ENCODE data around the gene PAK4. TPM values are rescaled to one million over a fixed set of nuclear protein-coding genes. Genes with fewer than 3 reads are reported as not detected.
A peak's percentile ranks its signal among the peaks of the same experiment; 100 is the strongest.

Gene PAK4
- total and polyA plus RNA-seq, 2 of the 8 experiments (the other 6 are each of a cell fraction or from before 2014, with no cell fraction given) = 50.7 to 64.4 TPM

GRCh38 chr19:39139305-39139874 lies 13.8 kb downstream of the PAK4 start (continued):
- TF ChIP-seq CHD7 (IDR thresholded peaks at IDR 0.05; ENCODE audit: insufficient replicate concordance, low read length) = no peak
- peak in 1 of 2 experiments; percentile 50 for TF ChIP-seq BCL11A (IDR thresholded peaks at IDR 0.05; ENCODE audit: low read depth in 2 of 2, low read length in 2 of 2)
- 0 out of 2 replicates have a peak, but pooled peaks have one; percentile 68 for TF ChIP-seq TCF12 (IDR thresholded peaks at IDR 0.05; ENCODE audit: low read depth, low read length)
- 0 out of 3 replicates have a peak, but pooled peaks of 1 of the 2 experiments have one; percentile 64 for TF ChIP-seq EP300 (IDR thresholded peaks at IDR 0.05; ENCODE audit: borderline replicate concordance in 1 of 2, low read depth in 2 of 2, low read length in 2 of 2)
- TF ChIP-seq SP1 (IDR thresholded peaks at IDR 0.05; ENCODE audit: low read depth, low read length) = peak; percentile 92
- no peak for TF ChIP-seq KDM5A (IDR thresholded peaks at IDR 0.05; ENCODE audit: low read length)
- TF ChIP-seq CREB1 (IDR thresholded peaks at IDR 0.05) = no peak
- TF ChIP-seq ATF3 (IDR thresholded peaks at IDR 0.05; ENCODE audit: insufficient read depth, low read depth, low read length) = no peak
- no peak for TF ChIP-seq EZH2 (IDR thresholded peaks at IDR 0.05; ENCODE audit: low read depth, low read length, severe bottlenecking)
- no peak for TF ChIP-seq CBX5 (IDR thresholded peaks at IDR 0.05; ENCODE audit: low read depth, low read length)
- TF ChIP-seq TAF1 (IDR thresholded peaks at IDR 0.05; ENCODE audit: low read depth, low read length) = no peak
